NT2/D1 (cell line): Measurements from ENCODE around the gene GPR35.

ENCODE experiments used
- YY1 ChIP-seq: IDR thresholded peaks from 2 replicates; pipeline ENCODE4 v1.6.1; 2011; ENCODE audit not compliant: insufficient read length, insufficient read depth
- ZNF274 ChIP-seq: IDR thresholded peaks from 2 replicates; pipeline ENCODE4 v1.6.1; 2011; ENCODE audit warnings: mild to moderate bottlenecking, low read depth, low read length

- TF ChIP-seq YY1 (no peak), ZNF274 (no peak)
These were observed 20.2 kb upstream of the GPR35 start for GRCh38 chr2:240604939-240605716.
